Measurements from ENCODE around the gene ULK2.
"Not testable (repeated sequence)": the region's sequence is repeated elsewhere in the genome, so short reads cannot be mapped to it uniquely, and the experiment has no call there.

Gene ULK2

GRCh38 chr17:19860647-19861177 is 7.0 kb downstream of the ULK2 start:
- not testable (repeated sequence) for DNase-seq

- DNase-seq, result no peak
These were observed 10.1 kb downstream of the ULK2 start for GRCh38 chr17:19857640-19858039.

GRCh38 chr17:19833914-19834313 is 33.8 kb downstream of the ULK2 start:
- no peak for DNase-seq

GRCh38 chr17:19830061-19830460 is 37.7 kb downstream of the ULK2 start:
- DNase-seq, result no peak

- DNase-seq, result no peak
These were observed 55.3 kb downstream of the ULK2 start for GRCh38 chr17:19812407-19812806.

GRCh38 chr17:19805006-19805405 is 62.7 kb downstream of the ULK2 start:
- DNase-seq, result no peak

GRCh38 chr17:19800571-19800970 is 67.2 kb downstream of the ULK2 start:
- DNase-seq, result no peak

GRCh38 chr17:19799796-19800195 is 67.9 kb downstream of the ULK2 start:
- no peak for DNase-seq

GRCh38 chr17:19796457-19796856 is 71.3 kb downstream of the ULK2 start:
- DNase-seq, result no peak

- no peak for DNase-seq
These were observed 75.7 kb downstream of the ULK2 start for GRCh38 chr17:19791918-19792550.

- no peak for DNase-seq
These were observed 79.9 kb downstream of the ULK2 start for GRCh38 chr17:19787733-19788357.

- DNase-seq, result no peak
These were observed 81.9 kb downstream of the ULK2 start for GRCh38 chr17:19785854-19786253.

- DNase-seq, result no peak
These were observed 86.0 kb downstream of the ULK2 start for GRCh38 chr17:19781488-19782458.

- no peak for DNase-seq
These were observed 86.9 kb downstream of the ULK2 start for GRCh38 chr17:19780846-19781245.

GRCh38 chr17:19773534-19773933 is 94.2 kb downstream of the ULK2 start:
- DNase-seq, result no peak

GRCh38 chr17:19771971-19772630 is 95.6 kb downstream of the ULK2 start:
- DNase-seq, result no peak

- DNase-seq, result no peak
These were observed 96.6 kb downstream of the ULK2 start for GRCh38 chr17:19770985-19771735.

- no peak for DNase-seq
These were observed 97.6 kb downstream of the ULK2 start for GRCh38 chr17:19769946-19770652.

GRCh38 chr17:19768046-19768782 is 99.5 kb downstream of the ULK2 start:
- no peak for DNase-seq

GRCh38 chr17:19766421-19767270 is 101.1 kb downstream of the ULK2 start:
- peak; percentile 84 for DNase-seq
